ENCODE data around the gene PLCB1.
"Not testable (repeated sequence)": the region's sequence is repeated elsewhere in the genome, so short reads cannot be mapped to it uniquely, and the experiment has no call there.

PLCB1 gene

GRCh38 chr20:8404912-8405635, 273.0 kb downstream of the PLCB1 start:
- no peak for DNase-seq (ENCODE audit: low spot score)

GRCh38 chr20:8406391-8406790, 274.3 kb downstream of the PLCB1 start:
- DNase-seq (ENCODE audit: low spot score): no peak

- no peak for DNase-seq (ENCODE audit: low spot score)
Measured at GRCh38 chr20:8408587-8409307, 276.7 kb downstream of the PLCB1 start.

GRCh38 chr20:8413691-8414090, 281.6 kb downstream of the PLCB1 start:
- no peak for DNase-seq (ENCODE audit: low spot score)

- no peak for DNase-seq (ENCODE audit: low spot score)
Measured at GRCh38 chr20:8414586-8415274, 282.7 kb downstream of the PLCB1 start.

- DNase-seq (ENCODE audit: low spot score): no peak
Measured at GRCh38 chr20:8421981-8422380, 289.9 kb downstream of the PLCB1 start.

GRCh38 chr20:8423482-8423881, 291.4 kb downstream of the PLCB1 start:
- no peak for DNase-seq (ENCODE audit: low spot score)

- DNase-seq (ENCODE audit: low spot score): no peak
Measured at GRCh38 chr20:8424010-8424409, 291.9 kb downstream of the PLCB1 start.

GRCh38 chr20:8425016-8425415, 292.9 kb downstream of the PLCB1 start:
- no peak for DNase-seq (ENCODE audit: low spot score)

- no peak for DNase-seq (ENCODE audit: low spot score)
Measured at GRCh38 chr20:8425802-8426201, 293.7 kb downstream of the PLCB1 start.

GRCh38 chr20:8427419-8428040, 295.5 kb downstream of the PLCB1 start:
- DNase-seq (ENCODE audit: low spot score): no peak

- no peak for DNase-seq (ENCODE audit: low spot score)
Measured at GRCh38 chr20:8428988-8429387, 296.9 kb downstream of the PLCB1 start.

- no peak for DNase-seq (ENCODE audit: low spot score)
Measured at GRCh38 chr20:8431538-8432434, 299.7 kb downstream of the PLCB1 start.

- DNase-seq (ENCODE audit: low spot score): no peak
Measured at GRCh38 chr20:8432435-8433148, 300.5 kb downstream of the PLCB1 start.

GRCh38 chr20:8433291-8433690, 301.2 kb downstream of the PLCB1 start:
- DNase-seq (ENCODE audit: low spot score): no peak

- DNase-seq (ENCODE audit: low spot score): no peak
Measured at GRCh38 chr20:8434326-8434876, 302.3 kb downstream of the PLCB1 start.

GRCh38 chr20:8435285-8436035, 303.4 kb downstream of the PLCB1 start:
- DNase-seq (ENCODE audit: low spot score): no peak

- not testable (repeated sequence) for DNase-seq (ENCODE audit: low spot score)
Measured at GRCh38 chr20:8436938-8437337, 304.9 kb downstream of the PLCB1 start.

GRCh38 chr20:8438748-8439147, 306.7 kb downstream of the PLCB1 start:
- no peak for DNase-seq (ENCODE audit: low spot score)
